Astrocyte (in vitro differentiated cells and primary cell): ENCODE measurements around the gene AKAP12.

Source experiments
- EZH2 ChIP-seq: IDR thresholded peaks from 2 replicates; pipeline ENCODE4 v1.6.1; 2012; ENCODE audit warnings: mild to moderate bottlenecking, low read length, inconsistent platforms; ENCODE audit not compliant: insufficient read depth
- TF ChIP-seq, protein P1 (sequence below): IDR thresholded peaks from 2 replicates; pipeline ENCODE4 v1.5.1; 2011; ENCODE audit warnings: low read depth, mild to moderate bottlenecking, inconsistent platforms, low read length, moderate library complexity; ENCODE audit not compliant: insufficient read depth

DNA sequence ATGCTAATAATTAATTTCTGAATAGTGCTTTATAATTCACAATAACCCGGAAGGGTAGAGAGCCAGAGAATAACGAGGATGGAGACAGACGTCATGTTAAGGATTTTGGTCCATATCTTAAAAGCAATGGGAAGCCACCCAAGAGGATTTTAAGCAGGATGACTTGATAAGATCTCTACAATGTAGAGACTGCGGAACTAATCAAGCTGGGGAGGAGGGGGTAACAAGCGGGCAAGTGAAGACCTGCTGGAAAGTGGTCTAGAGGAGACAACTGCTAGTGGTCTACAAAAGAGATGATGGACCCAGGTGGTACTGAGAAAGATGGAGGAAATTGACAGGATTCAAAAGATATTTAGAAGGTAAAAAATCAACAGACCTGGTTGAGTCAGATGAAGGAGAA, 144.4 kb downstream of the AKAP12 start:
- TF ChIP-seq, protein P1, sequence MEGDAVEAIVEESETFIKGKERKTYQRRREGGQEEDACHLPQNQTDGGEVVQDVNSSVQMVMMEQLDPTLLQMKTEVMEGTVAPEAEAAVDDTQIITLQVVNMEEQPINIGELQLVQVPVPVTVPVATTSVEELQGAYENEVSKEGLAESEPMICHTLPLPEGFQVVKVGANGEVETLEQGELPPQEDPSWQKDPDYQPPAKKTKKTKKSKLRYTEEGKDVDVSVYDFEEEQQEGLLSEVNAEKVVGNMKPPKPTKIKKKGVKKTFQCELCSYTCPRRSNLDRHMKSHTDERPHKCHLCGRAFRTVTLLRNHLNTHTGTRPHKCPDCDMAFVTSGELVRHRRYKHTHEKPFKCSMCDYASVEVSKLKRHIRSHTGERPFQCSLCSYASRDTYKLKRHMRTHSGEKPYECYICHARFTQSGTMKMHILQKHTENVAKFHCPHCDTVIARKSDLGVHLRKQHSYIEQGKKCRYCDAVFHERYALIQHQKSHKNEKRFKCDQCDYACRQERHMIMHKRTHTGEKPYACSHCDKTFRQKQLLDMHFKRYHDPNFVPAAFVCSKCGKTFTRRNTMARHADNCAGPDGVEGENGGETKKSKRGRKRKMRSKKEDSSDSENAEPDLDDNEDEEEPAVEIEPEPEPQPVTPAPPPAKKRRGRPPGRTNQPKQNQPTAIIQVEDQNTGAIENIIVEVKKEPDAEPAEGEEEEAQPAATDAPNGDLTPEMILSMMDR, result no peak
- TF ChIP-seq EZH2, result no peak
